ENCODE measurements around the gene KHDC3L. TPM values are rescaled to one million over a fixed set of nuclear protein-coding genes. Genes with fewer than 3 reads are reported as not detected.

KHDC3L gene
- total RNA-seq, 2 experiments from 2014 or later, result not detected

DNA sequence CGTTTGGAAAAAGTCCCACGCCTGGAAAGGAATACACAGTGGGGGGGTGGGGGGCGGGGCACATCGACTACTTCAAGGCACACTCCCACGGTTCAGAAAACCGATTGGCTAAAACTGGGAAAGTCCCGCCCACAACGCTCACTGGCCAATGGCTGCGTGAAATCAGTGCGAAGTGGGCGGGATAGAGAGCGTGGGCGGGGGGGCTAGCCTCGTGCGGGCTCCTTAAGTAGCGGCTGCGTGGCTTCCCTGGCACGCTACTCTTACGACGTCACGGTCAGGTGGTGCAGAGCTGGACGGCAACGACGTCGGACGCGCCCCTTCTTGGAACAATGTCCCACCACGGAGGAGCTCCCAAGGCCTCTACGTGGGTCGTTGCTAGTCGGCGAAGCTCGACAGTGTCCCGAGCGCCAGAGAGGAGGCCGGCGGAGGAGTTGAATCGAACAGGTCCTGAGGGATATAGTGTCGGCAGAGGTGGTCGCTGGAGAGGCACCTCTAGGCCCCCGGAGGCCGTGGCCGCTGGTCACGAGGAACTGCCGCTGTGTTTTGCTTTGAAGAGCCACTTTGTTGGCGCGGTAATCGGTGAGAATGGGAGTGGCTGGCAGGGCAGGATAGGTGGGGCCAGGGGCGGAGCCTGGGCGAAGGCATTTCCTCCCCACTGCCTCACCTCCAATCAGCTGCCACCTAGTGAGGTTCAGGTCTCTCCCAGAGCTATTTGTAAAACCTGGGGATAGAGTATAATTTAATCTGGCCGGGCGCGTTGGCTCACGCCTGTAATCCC, 32.3 kb downstream of the KHDC3L start, which contains the start of gene DDX43:
TSS of gene DDX43 (plus strand) at position 252 of the 778 bp plus-strand sequence. CDS start at position 330, 78 bp downstream.
- Histone ChIP-seq H3K4me1 (ENCODE audit: insufficient read depth, low read length, poor library complexity, severe bottlenecking) (no peaks in the 10 kb centered on the region), H3K4me2 (ENCODE audit: low read length) (no peak within 1 kb of the TSS), H3K27ac (ENCODE audit: low read depth, low read length, poor library complexity, severe bottlenecking) (no peak within 1 kb of the TSS), H3K4me3 (ENCODE audit: low read depth, low read length, poor library complexity, severe bottlenecking) (no peak within 1 kb of the TSS), H3K36me3 (ENCODE audit: insufficient read depth, low read length) (no peaks in the 10 kb centered on the region), H3K9me3 (ENCODE audit: low read length) (no peaks in the 10 kb centered on the region), H4K20me1 (ENCODE audit: insufficient read depth, low read length) (no peaks in the 10 kb centered on the region), H2AFZ (ENCODE audit: low read length) (no peak within 1 kb of the TSS), H3K79me2 (ENCODE audit: insufficient read depth, low read depth, low read length) (no peaks in the 10 kb centered on the region), H3K9me2 (ENCODE audit: insufficient read depth, low read length) (no peaks in the 10 kb centered on the region)
- TF ChIP-seq EZH2phosphoT487 (IDR thresholded peaks at IDR 0.05; ENCODE audit: borderline replicate concordance, low read depth, low read length), result no peak
- TF ChIP-seq, protein P1, sequence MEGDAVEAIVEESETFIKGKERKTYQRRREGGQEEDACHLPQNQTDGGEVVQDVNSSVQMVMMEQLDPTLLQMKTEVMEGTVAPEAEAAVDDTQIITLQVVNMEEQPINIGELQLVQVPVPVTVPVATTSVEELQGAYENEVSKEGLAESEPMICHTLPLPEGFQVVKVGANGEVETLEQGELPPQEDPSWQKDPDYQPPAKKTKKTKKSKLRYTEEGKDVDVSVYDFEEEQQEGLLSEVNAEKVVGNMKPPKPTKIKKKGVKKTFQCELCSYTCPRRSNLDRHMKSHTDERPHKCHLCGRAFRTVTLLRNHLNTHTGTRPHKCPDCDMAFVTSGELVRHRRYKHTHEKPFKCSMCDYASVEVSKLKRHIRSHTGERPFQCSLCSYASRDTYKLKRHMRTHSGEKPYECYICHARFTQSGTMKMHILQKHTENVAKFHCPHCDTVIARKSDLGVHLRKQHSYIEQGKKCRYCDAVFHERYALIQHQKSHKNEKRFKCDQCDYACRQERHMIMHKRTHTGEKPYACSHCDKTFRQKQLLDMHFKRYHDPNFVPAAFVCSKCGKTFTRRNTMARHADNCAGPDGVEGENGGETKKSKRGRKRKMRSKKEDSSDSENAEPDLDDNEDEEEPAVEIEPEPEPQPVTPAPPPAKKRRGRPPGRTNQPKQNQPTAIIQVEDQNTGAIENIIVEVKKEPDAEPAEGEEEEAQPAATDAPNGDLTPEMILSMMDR (conservative IDR thresholded peaks at IDR 0.05; ENCODE audit: low read length), result no peak
- no peak for DNase-seq (ENCODE audit: low spot score)
- BruUV-seq (replicated peaks), result no TSS peak
- intact Hi-C loops (cut with micrococcal nuclease; ENCODE audit: unreplicated experiment), result no loop called here
- ChIA-PET POLR2A (interaction anchor here (0.6 to 0.7 kb wide), 2 partner anchors 14 to 661 kb away, joined by 3 to 4 read pairs; no protein-coding TSS in a partner anchor), CTCF (ENCODE audit: unreplicated experiment) (interaction anchor here (0.5 kb wide), 1 partner anchor 18 kb away, joined by 3 read pairs; no protein-coding TSS in a partner anchor)

DNA sequence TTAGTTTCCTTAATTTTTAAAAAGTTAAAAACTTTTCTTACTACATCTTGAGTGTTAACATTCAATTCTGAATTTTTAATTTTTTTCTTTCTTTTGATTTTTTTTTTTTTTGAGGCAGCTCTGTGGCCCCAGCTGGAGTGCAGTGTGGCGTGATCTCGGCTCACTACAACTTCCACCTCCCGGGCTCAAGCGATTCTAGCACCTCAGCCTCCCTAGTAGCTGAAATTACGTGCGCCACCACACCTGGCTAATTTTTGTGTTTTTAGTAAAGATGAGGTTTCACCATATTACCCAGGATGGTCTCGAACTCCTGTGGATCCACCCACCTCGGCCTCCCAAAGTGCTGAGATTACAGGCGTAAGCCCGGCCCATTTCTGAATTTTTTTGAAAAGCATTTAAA, 33.4 kb downstream of the KHDC3L start:
- H3K27ac ChIP-seq (ENCODE audit: low read depth, low read length, poor library complexity, severe bottlenecking), result no peak overlapping the region
- DNase-seq (ENCODE audit: low spot score), result no peak
- no peaks in the 10 kb centered on the region for H3K9me3 ChIP-seq (ENCODE audit: low read length)
- no peaks in the 10 kb centered on the region for H3K36me3 ChIP-seq (ENCODE audit: insufficient read depth, low read length)
- no peaks in the 10 kb centered on the region for H4K20me1 ChIP-seq (ENCODE audit: insufficient read depth, low read length)
- no peaks in the 10 kb centered on the region for H3K4me1 ChIP-seq (ENCODE audit: insufficient read depth, low read length, poor library complexity, severe bottlenecking)
- TF ChIP-seq EZH2phosphoT487 (IDR thresholded peaks at IDR 0.05; ENCODE audit: borderline replicate concordance, low read depth, low read length), result no peak
- H2AFZ ChIP-seq (ENCODE audit: low read length), result no peak overlapping the region
- ChIA-PET CTCF (ENCODE audit: unreplicated experiment) (no interaction called here), POLR2A (interaction anchor here (0.5 to 0.7 kb wide), 4 partner anchors 189 to 700 kb away, joined by 3 to 7 read pairs (median 4); no protein-coding TSS in a partner anchor)
- H3K9me2 ChIP-seq (ENCODE audit: insufficient read depth, low read length), result no peaks in the 10 kb centered on the region
- BruUV-seq (replicated peaks), result no TSS peak
- intact Hi-C loops (cut with micrococcal nuclease; ENCODE audit: unreplicated experiment), result no loop called here
- no peaks in the 10 kb centered on the region for H3K79me2 ChIP-seq (ENCODE audit: insufficient read depth, low read depth, low read length)
- no peak overlapping the region for H3K4me3 ChIP-seq (ENCODE audit: low read depth, low read length, poor library complexity, severe bottlenecking)
- no peak overlapping the region for H3K4me2 ChIP-seq (ENCODE audit: low read length)

DNA sequence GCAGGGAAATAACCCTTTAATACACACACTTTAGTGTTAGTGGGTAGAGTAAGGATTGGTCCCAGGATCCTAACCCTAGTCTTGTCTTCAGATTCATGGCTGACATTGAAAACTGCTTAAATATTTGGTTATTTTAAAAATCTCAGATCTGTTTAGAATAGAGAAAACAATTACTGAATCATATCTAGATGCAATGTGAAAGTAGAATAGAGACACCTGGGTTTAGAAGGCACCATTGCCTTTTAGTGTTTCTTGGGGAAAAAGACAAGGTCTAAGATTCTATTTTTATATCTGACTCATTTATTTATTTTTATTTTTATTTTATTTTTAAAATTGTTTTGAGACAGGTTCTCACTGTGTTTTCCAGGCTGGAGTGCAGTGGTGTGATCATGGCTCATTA, 38.2 kb downstream of the KHDC3L start:
- POLR2A ChIA-PET, result no interaction called here
- Histone ChIP-seq H4K20me1 (ENCODE audit: insufficient read depth, low read length) (no peaks in the 10 kb centered on the region), H3K4me3 (ENCODE audit: low read depth, low read length, poor library complexity, severe bottlenecking) (no peak overlapping the region), H3K79me2 (ENCODE audit: insufficient read depth, low read depth, low read length) (no peaks in the 10 kb centered on the region), H2AFZ (ENCODE audit: low read length) (no peak overlapping the region), H3K4me2 (ENCODE audit: low read length) (no peak overlapping the region), H3K36me3 (ENCODE audit: insufficient read depth, low read length) (no peaks in the 10 kb centered on the region), H3K9me2 (ENCODE audit: insufficient read depth, low read length) (no peaks in the 10 kb centered on the region), H3K27ac (ENCODE audit: low read depth, low read length, poor library complexity, severe bottlenecking) (no peak overlapping the region), H3K9me3 (ENCODE audit: low read length) (no peaks in the 10 kb centered on the region), H3K4me1 (ENCODE audit: insufficient read depth, low read length, poor library complexity, severe bottlenecking) (no peaks in the 10 kb centered on the region)
- no peak for DNase-seq (ENCODE audit: low spot score)
- TF ChIP-seq EZH2phosphoT487 (IDR thresholded peaks at IDR 0.05; ENCODE audit: borderline replicate concordance, low read depth, low read length), result no peak
- TF ChIP-seq, protein P1 (conservative IDR thresholded peaks at IDR 0.05; ENCODE audit: low read length), result no peak
- BruUV-seq (replicated peaks), result no TSS peak
- intact Hi-C loops (cut with micrococcal nuclease; ENCODE audit: unreplicated experiment), result no loop called here
- CTCF ChIA-PET (ENCODE audit: unreplicated experiment), result no interaction called here
